Activated CD8-positive, alpha-beta memory T cell treated with anti-CD3 and anti-CD28 coated beads, Interleukin-2, amount 50 U/mL, for 1 hour (primary cell): ENCODE results near the gene ATP1A4.

ENCODE experiments used
- DNase-seq: peaks from one replicate; pipeline ENCODE4 v3.0.0-alpha.2; 2020; ENCODE audit errors: extremely low read depth

ATP1A4 gene

DNA sequence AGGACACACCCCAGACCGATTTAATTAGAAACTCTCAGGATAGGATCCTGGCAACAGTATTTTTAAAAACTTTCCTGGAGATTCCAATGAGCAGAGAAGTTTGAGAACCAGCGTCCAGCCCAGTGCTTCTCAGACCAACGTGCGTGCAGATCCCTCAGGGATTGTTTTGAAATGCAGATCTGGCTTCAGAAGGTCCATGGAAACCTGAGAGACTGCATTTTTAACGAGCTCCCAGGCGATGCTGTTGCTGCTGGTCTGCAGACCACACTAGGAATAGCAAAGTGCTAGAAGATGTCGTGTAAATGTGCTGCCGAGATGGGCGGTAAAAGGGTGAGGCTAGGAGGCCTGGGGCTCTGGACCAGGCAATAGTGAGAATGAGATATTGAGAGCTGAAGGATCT is 20.6 kb downstream of the ATP1A4 start:
- DNase-seq = no peak

GRCh38 chr1:160177231-160177630 is 25.8 kb downstream of the ATP1A4 start:
- no peak for DNase-seq

DNA sequence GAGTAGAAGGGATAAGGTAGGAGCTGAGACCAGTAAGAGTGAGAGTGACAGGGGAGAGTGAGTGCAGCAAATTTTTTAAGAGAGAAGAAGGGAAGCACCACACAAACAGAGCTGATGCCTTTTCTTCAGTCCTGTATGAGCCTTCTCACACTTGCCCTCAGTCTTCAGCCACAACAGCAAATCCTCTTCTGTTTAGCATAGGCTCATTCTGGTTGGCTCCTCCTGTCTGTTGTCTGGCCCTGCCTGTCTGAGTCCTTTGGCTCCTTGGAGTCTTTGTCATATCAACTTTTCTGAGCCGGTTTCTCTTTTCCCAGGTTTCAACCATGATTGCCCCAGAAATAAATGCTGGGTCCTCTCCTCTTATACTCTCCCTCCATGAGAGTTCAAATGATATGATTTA is 26.3 kb downstream of the ATP1A4 start:
- DNase-seq = no peak

DNA sequence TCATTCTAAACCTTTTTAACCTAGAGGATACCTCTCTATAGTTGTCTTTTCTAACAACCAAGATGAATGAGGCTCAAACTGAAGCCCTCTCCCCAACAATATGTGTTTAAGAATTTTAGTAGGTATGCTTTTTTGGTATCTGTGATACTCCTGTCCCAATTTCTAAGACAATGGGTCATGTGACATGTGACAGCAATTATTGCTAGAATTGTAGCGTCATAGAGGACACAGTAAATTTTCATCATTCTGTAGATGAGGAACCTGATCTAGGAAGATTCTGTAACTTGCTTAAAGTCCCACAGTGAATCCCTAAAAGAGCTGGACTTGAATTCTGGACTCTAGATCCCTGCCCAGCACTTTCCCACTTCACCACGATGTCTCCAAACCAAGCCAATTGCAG is 27.3 kb downstream of the ATP1A4 start:
- DNase-seq = no peak

- DNase-seq = no peak
These were observed 27.9 kb downstream of the ATP1A4 start for GRCh38 chr1:160179336-160179735.

GRCh38 chr1:160186246-160186645 is 34.8 kb downstream of the ATP1A4 start:
- no peak for DNase-seq

GRCh38 chr1:160186729-160187128 is 35.3 kb downstream of the ATP1A4 start:
- no peak for DNase-seq

DNA sequence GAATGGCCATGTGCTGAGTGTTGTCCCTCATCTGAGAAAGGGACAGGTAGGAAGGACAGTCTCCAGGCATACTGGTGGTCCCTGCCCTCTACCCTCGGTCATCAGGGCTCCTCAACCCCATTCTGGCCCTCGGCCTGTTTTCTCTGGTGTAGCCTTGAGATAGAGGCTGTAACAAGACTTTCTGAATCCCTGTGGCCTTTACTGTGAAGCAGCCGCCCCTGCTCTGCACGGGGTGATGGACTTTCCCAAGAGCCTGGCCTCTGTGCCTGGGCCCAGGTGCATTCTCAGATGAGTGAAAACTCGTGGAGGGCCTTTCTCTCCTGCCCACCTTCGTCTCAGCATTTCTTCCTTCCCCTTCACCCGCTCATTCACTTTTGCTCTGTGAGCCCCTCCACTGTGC is 36.0 kb downstream of the ATP1A4 start:
- no peak for DNase-seq

- no peak for DNase-seq
These were observed 36.9 kb downstream of the ATP1A4 start for GRCh38 chr1:160188341-160188740.

DNA sequence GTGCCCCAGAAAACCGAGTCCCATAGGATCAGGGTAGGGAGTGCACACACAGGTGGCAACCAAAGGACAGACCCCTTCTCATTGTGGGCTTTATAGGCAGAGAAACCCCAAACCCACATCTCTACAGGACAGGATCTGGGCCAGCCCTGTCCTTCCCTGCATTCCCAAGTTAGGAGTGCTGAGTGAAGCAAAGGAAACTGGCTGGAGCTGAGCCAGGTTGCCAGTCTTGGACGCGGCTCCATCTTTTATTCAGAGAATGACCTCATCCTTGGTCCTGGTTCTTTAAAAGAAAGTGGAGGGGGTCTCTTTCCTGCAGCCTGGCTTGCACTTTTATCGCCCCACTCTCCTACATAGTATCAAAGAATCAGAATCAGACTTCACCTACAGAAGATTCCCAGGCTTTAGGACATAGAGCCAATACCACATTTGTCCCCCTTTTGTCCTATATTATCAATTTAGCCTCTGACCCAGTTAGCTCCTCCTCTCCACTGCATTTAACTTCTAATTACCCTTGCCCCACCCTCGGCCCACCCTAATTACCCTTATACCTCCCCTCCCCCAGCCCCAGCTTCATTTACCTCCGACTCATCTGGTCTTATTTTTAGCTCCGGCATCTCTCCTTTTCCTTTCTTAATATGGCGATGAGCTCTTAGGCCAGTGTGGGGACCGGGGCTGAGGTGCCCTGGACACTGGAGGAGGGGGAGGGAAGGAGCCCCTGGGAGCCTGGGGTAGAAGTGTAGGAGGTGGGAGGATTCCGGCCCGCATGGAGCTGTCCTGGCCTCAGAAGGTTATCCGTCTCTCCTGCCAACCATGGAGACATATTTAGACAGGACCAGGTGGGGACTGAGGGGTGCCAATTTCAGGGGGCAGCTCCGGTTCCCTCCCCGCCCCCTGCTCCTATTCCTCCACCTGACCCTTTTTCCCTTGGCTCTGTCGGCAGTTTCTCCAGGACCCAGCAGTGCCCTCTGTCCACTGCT is 38.5 kb downstream of the ATP1A4 start, which contains the start of gene CASQ1:
CASQ1 (plus strand) TSS at position 927 of the 977 bp plus-strand sequence. CDS start 177 bp downstream, outside the sequence.
- DNase-seq = no peak

- DNase-seq = no peak
These were observed 40.4 kb downstream of the ATP1A4 start for GRCh38 chr1:160191756-160192155.

GRCh38 chr1:160192234-160192633 is 40.8 kb downstream of the ATP1A4 start:
- DNase-seq = no peak

DNA sequence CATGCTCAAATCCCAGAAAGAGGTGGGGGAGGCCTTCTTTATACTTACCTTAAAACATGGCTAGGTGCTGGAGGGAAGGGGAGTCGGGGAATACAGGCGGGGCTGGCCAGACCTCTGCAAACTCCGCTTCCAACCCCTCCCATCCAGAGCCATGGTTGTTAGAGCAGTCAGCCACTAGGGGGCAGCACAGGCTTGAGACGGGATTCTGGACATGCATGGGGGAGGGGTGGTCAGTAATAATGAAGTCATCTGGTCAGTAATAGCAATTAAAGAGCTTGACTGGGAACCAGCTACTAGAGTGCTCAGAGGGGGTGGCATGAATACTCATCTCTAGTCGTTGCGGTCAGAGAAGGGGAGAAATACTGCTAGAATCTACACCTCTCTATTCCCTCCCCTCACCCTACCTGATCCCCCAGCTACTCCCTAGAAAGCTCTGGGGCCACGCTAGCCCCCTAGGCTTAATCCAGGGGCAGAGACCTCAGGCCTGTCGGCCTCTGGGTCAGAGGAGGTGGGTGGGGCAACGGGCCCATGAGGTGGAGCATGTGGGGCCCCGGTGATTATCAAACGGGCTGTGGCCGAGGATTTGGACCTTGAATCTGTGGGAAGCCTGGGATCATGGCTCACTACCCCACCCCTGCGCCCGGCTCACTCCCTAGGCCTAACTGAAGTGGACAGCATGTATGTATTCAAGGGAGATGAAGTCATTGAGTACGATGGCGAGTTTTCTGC is 41.9 kb downstream of the ATP1A4 start:
- peak; percentile 47 for DNase-seq

DNA sequence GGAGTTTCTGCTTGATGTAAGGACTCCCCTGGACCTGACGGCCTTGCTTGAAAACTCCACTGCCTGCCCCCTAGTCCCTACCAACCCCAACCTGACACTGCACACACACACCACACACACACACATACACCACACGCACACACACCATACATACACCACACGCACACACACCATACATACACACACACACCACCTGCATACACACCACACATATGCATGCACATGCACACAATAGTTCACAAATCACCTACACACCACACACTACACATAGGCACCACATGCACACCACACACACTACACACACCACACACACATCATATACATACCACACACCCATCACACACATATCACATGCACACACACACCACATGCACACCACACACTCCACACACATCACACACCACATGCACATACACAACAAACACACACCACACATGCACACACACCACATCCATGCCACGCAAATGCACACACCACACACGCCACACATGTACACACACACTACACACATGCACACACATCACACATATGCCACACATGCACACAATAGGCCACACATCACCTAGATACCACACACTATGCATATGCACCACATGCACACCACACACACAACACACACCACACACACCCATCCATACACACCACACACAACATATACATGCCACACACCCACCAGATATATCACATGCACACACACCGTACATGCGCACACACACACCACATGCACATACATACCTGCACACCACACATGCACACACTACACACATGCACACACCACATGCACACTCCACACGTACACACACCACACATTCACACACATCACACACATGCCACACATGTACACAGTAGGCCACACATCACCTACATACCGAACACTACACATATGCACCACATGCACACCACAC is 42.7 kb downstream of the ATP1A4 start:
- DNase-seq = no peak

DNA sequence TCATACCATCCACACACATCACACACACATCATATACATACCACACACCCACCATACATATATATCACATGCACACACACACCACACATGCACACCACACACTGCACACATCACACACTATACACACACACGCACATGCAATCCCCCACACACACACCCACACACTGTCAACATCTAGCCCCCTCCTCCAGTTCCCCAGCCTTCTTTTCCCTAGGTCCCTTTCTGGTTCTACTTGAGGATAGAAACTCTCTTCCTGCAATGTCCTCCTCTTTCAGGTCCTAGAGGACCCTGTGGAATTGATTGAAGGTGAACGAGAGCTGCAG is 43.3 kb downstream of the ATP1A4 start:
- DNase-seq = no peak

- DNase-seq = no peak
These were observed 44.7 kb downstream of the ATP1A4 start for GRCh38 chr1:160196143-160196542.

- no peak for DNase-seq
These were observed 45.8 kb downstream of the ATP1A4 start for GRCh38 chr1:160197231-160197630.

DNA sequence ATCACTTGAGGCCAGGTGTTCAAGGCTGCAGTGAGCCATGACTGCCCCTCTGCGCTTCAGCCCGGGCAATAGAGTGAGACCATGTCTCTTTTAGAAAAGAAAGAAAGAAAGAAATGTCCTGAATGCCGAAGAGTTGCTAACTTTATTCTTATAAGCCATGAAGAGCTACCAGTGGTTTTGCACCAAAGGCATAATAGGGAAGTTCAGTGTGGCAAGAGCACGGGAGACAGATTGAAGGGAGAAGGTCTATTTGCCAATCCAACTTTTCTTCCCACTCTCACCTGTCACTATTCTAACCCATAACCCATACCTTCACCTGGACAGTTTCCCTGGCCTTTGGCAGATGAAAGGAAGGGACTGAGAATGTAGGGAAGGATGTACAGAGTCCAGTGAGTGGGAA is 49.4 kb downstream of the ATP1A4 start:
- DNase-seq = no peak

- DNase-seq = no peak
These were observed 53.3 kb downstream of the ATP1A4 start for GRCh38 chr1:160204526-160205241.

DNA sequence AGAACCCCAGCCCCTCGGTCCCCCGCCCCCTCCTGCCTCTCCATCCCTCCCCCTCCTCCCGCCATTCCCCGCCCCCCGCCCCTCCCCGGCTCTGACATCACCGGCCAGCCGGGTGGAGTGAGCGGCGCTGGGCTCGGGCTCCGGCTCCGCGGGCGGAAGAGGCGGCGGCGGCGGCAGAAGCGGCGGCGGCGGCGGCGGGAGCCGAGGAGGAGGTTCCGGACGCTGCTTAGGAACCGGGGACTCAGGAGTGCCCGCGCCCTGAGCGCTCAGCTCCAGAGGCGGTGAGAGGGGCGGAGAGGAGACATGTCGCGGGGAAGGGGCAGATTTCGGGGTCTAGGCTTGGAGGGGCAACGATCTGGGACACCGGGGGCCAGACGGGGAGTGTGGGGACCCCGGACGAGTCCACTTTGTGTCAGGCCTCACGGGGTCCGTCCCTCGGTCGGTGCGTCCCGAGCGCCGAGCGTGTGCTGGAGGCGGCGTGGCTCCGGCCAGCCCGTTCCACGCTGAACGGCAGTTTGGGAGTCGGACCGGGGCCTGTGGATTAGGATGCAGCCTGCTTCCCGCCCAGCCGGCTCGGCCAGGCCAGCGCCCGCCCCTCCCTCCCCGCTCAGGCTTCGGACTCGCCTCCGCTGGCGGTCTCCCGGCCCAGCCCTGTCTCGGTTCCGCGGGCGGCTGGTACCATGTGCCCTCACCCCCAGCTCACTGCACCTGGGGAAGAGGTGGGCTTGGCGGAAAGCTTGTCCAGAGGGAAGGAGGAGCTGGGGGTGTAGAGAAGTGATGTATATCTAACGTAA is 54.0 kb downstream of the ATP1A4 start, which contains the start of gene PEA15:
PEA15 (plus strand) TSS at position 143 of the 794 bp plus-strand sequence. CDS start 6,161 bp downstream, outside the sequence.
- no peak for DNase-seq
